ENCODE measurements around the gene SSB.
"Not testable (repeated sequence)": the region's sequence is repeated elsewhere in the genome, so short reads cannot be mapped to it uniquely, and the experiment has no call there.

The SSB gene

GRCh38 chr2:169790581-169790980, 8.1 kb upstream of the SSB start:
- Histone ChIP-seq H3K4me3 (ENCODE audit: low read length) (no peak overlapping the region), H3K27me3 (ENCODE audit: control insufficient read depth, insufficient read depth, low read length) (no peaks in the 10 kb centered on the region), H3K9me3 (replicated peaks; ENCODE audit: low read length) (no peaks in the 10 kb centered on the region), H3K36me3 (ENCODE audit: insufficient read depth, low read length) (no peaks in the 10 kb centered on the region), H3K4me1 (ENCODE audit: control insufficient read depth, insufficient read depth, low read length) (peaks cover 4% of the 10 kb centered on the region), H3K4me2 (ENCODE audit: low read length) (no peak overlapping the region), H3K9ac (ENCODE audit: low read depth, low read length) (no peak overlapping the region)

GRCh38 chr2:169795181-169795580, 3.5 kb upstream of the SSB start:
- H3K27me3 ChIP-seq (ENCODE audit: control insufficient read depth, insufficient read depth, low read length): no peaks in the 10 kb centered on the region
- no peak overlapping the region for H3K4me2 ChIP-seq (ENCODE audit: low read length)
- no peaks in the 10 kb centered on the region for H3K9me3 ChIP-seq (replicated peaks; ENCODE audit: low read length)
- H3K9ac ChIP-seq (ENCODE audit: low read depth, low read length): no peak overlapping the region
- no peaks in the 10 kb centered on the region for H3K36me3 ChIP-seq (ENCODE audit: insufficient read depth, low read length)
- H3K4me3 ChIP-seq (ENCODE audit: low read length): no peak overlapping the region
- peaks cover 3% of the 10 kb centered on the region for H3K4me1 ChIP-seq (ENCODE audit: control insufficient read depth, insufficient read depth, low read length)

DNA sequence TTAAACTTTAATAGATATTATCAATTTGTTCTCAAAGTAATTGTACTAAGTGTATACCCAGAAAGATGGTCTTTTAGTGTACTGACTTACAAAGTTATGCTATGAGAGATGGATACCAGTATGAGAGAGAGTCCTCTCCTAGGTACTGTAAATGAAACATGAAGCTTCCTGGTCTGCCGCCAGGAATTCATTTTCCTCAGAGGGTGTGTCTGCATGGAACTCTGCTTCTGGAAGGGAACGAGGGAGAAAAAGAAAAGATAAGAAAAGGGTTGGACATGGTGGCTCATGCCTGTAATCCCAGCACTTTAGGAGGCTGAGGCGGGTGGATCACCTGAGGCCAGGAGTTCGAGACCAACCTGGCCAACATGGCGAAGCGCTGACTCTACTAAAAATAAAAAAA, 2.2 kb upstream of the SSB start:
- Histone ChIP-seq H3K4me1 (ENCODE audit: control insufficient read depth, insufficient read depth, low read length) (peaks cover 3% of the 10 kb centered on the region), H3K4me2 (ENCODE audit: low read length) (no peak overlapping the region), H3K4me3 (ENCODE audit: low read length) (no peak overlapping the region), H3K9ac (ENCODE audit: low read depth, low read length) (no peak overlapping the region), H3K36me3 (ENCODE audit: insufficient read depth, low read length) (peaks cover 9% of the 10 kb centered on the region), H3K27me3 (ENCODE audit: control insufficient read depth, insufficient read depth, low read length) (no peaks in the 10 kb centered on the region), H3K9me3 (replicated peaks; ENCODE audit: low read length) (no peaks in the 10 kb centered on the region)

DNA sequence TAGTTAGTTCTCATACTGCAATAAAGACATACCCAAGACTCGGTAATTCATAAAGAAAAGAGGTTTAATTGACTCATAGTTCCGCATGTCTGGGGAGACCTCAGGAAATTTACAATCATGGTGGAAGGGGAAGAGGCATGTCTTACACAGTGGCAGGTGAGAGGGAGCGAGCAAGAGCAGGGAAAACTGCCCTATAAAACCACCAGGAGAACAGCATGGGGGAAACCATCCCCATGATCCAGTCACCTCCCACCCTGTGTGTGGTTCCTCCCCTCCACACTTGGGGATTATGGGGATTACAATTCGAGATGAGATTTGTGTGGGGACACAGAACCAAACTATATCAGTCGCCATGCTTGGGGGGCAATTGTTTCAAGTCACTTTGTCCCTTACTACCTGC, 1.1 kb upstream of the SSB start:
- Histone ChIP-seq H3K4me3 (ENCODE audit: low read length) (no peak overlapping the region), H3K9me3 (replicated peaks; ENCODE audit: low read length) (no peaks in the 10 kb centered on the region), H3K4me1 (ENCODE audit: control insufficient read depth, insufficient read depth, low read length) (peaks cover 11% of the 10 kb centered on the region), H3K9ac (ENCODE audit: low read depth, low read length) (no peak overlapping the region), H3K36me3 (ENCODE audit: insufficient read depth, low read length) (peaks cover 19% of the 10 kb centered on the region), H3K27me3 (ENCODE audit: control insufficient read depth, insufficient read depth, low read length) (no peaks in the 10 kb centered on the region), H3K4me2 (ENCODE audit: low read length) (no peak overlapping the region)

DNA sequence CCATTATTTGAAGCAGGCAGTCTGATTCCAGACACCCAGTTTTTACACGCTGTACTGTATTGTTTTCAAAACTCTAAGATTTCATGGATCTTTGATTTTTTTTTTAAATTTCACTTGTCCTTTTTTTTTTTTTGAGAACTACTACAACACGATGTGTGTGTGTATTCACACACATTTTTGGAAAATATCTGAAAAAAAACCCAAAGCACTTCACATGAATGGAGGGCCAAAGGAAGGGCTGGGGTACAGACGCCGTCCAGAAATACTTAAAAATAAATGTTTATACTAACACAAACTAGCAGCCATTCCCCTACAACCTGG, 314 bp upstream of the SSB start:
- Histone ChIP-seq H3K27me3 (ENCODE audit: control insufficient read depth, insufficient read depth, low read length) (no peaks in the 10 kb centered on the region), H3K4me1 (ENCODE audit: control insufficient read depth, insufficient read depth, low read length) (peaks cover 13% of the 10 kb centered on the region), H3K4me3 (ENCODE audit: low read length) (peak overlapping the region; percentile 94), H3K9me3 (replicated peaks; ENCODE audit: low read length) (no peaks in the 10 kb centered on the region), H3K9ac (ENCODE audit: low read depth, low read length) (peak overlapping the region; percentile 93), H3K36me3 (ENCODE audit: insufficient read depth, low read length) (peaks cover 24% of the 10 kb centered on the region), H3K4me2 (ENCODE audit: low read length) (peak overlapping the region; percentile 80)

DNA sequence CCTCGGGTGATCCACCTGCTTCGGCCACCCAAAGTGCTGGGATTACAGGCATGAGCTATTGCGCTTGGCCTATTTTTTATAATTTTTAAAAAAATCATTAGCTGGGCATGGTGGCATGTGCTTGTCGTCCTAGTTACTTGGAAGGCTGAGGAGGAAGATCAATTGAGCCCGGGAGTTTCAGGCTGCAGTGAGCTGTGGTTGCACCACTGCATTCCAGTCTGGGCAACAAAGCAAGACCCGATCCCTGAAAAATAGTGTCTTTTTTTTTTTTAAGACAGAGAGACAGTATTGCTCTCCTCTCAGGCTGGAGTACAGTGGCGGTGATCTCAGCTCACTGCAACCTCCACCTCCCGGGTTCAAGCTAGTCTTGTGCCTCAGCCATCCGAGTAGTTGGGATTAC, 4.8 kb downstream of the SSB start:
- Histone ChIP-seq H3K36me3 (ENCODE audit: insufficient read depth, low read length) (peaks cover 62% of the 10 kb centered on the region), H3K27me3 (ENCODE audit: control insufficient read depth, insufficient read depth, low read length) (no peaks in the 10 kb centered on the region), H3K4me3 (ENCODE audit: low read length) (no peak overlapping the region), H3K9me3 (replicated peaks; ENCODE audit: low read length) (no peaks in the 10 kb centered on the region), H3K9ac (ENCODE audit: low read depth, low read length) (no peak overlapping the region), H3K4me1 (ENCODE audit: control insufficient read depth, insufficient read depth, low read length) (peaks cover 40% of the 10 kb centered on the region), H3K4me2 (ENCODE audit: low read length) (peak overlapping the region; percentile 23)

- Histone ChIP-seq H3K4me3 (ENCODE audit: low read length) (no peak overlapping the region), H3K36me3 (ENCODE audit: insufficient read depth, low read length) (peaks cover 76% of the 10 kb centered on the region)
These were observed 7.9 kb downstream of the SSB start for GRCh38 chr2:169806586-169806985.

GRCh38 chr2:169808221-169808620, 9.6 kb downstream of the SSB start:
- Histone ChIP-seq H3K4me1 (ENCODE audit: control insufficient read depth, insufficient read depth, low read length) (peaks cover 45% of the 10 kb centered on the region), H3K27me3 (ENCODE audit: control insufficient read depth, insufficient read depth, low read length) (no peaks in the 10 kb centered on the region), H3K4me2 (ENCODE audit: low read length) (peak overlapping the region; percentile 63), H3K9ac (ENCODE audit: low read depth, low read length) (peak overlapping the region; percentile 71), H3K4me3 (ENCODE audit: low read length) (no peak overlapping the region), H3K36me3 (ENCODE audit: insufficient read depth, low read length) (peaks cover 74% of the 10 kb centered on the region), H3K9me3 (replicated peaks; ENCODE audit: low read length) (no peaks in the 10 kb centered on the region)

More at GRCh38 chr2:169806586-169806985, 7.9 kb downstream of the SSB start:
- Histone ChIP-seq H3K4me2 (ENCODE audit: low read length) (no peak overlapping the region), H3K9me3 (replicated peaks; ENCODE audit: low read length) (no peaks in the 10 kb centered on the region), H3K9ac (ENCODE audit: low read depth, low read length) (peak overlapping the region; percentile 40), H3K27me3 (ENCODE audit: control insufficient read depth, insufficient read depth, low read length) (no peaks in the 10 kb centered on the region), H3K4me1 (ENCODE audit: control insufficient read depth, insufficient read depth, low read length) (peaks cover 54% of the 10 kb centered on the region)

- Histone ChIP-seq H3K27me3 (ENCODE audit: control insufficient read depth, insufficient read depth, low read length) (no peaks in the 10 kb centered on the region), H3K4me2 (ENCODE audit: low read length) (peak overlapping the region; percentile 43), H3K9me3 (replicated peaks; ENCODE audit: low read length) (no peaks in the 10 kb centered on the region), H3K4me1 (ENCODE audit: control insufficient read depth, insufficient read depth, low read length) (peaks cover 48% of the 10 kb centered on the region), H3K36me3 (ENCODE audit: insufficient read depth, low read length) (peaks cover 38% of the 10 kb centered on the region), H3K4me3 (ENCODE audit: low read length) (no peak overlapping the region), H3K9ac (ENCODE audit: low read depth, low read length) (no peak overlapping the region)
These were observed 17.2 kb downstream of the SSB start for GRCh38 chr2:169815849-169816248.

DNA sequence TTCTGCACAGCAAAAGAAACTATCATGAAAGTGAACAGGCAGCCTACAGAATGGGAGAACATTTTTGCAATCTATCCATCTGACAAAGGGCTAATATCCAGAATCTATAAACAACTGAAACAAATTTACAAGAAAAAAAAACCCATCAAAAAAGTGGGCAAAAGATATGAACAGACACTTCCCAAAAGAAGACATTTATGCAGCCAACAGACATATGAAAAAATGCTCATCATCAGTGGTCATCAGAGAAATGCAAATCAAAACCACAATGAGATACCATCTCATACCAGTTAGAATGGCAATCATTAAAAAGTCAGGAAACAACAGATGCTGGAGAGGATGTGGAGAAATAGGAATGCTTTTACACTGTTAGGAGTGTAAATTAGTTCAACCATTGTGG, 18.3 kb downstream of the SSB start:
- H3K36me3 ChIP-seq (ENCODE audit: insufficient read depth, low read length): peaks cover 28% of the 10 kb centered on the region

GRCh38 chr2:169817369-169817768, 18.7 kb downstream of the SSB start:
- H3K27me3 ChIP-seq (ENCODE audit: control insufficient read depth, insufficient read depth, low read length); H3K4me2 ChIP-seq (ENCODE audit: low read length); H3K9ac ChIP-seq (ENCODE audit: low read depth, low read length); H3K4me3 ChIP-seq (ENCODE audit: low read length); H3K9me3 ChIP-seq (replicated peaks; ENCODE audit: low read length): not testable (repeated sequence)
- peaks cover 24% of the 10 kb centered on the region for H3K36me3 ChIP-seq (ENCODE audit: insufficient read depth, low read length)
- H3K4me1 ChIP-seq (ENCODE audit: control insufficient read depth, insufficient read depth, low read length): peaks cover 58% of the 10 kb centered on the region

More for the DNA sequence above, 18.3 kb downstream of the SSB start:
- H3K4me3 ChIP-seq (ENCODE audit: low read length); H3K4me2 ChIP-seq (ENCODE audit: low read length); H3K27me3 ChIP-seq (ENCODE audit: control insufficient read depth, insufficient read depth, low read length); H3K9me3 ChIP-seq (replicated peaks; ENCODE audit: low read length); H3K9ac ChIP-seq (ENCODE audit: low read depth, low read length): not testable (repeated sequence)
- H3K4me1 ChIP-seq (ENCODE audit: control insufficient read depth, insufficient read depth, low read length): peaks cover 54% of the 10 kb centered on the region

- Histone ChIP-seq H3K36me3 (ENCODE audit: insufficient read depth, low read length) (peaks cover 18% of the 10 kb centered on the region), H3K9me3 (replicated peaks; ENCODE audit: low read length) (no peaks in the 10 kb centered on the region), H3K4me3 (ENCODE audit: low read length) (no peak overlapping the region), H3K4me1 (ENCODE audit: control insufficient read depth, insufficient read depth, low read length) (peaks cover 67% of the 10 kb centered on the region), H3K27me3 (ENCODE audit: control insufficient read depth, insufficient read depth, low read length) (no peaks in the 10 kb centered on the region), H3K4me2 (ENCODE audit: low read length) (no peak overlapping the region), H3K9ac (ENCODE audit: low read depth, low read length) (peak overlapping the region; percentile 54)
These were observed 19.6 kb downstream of the SSB start for GRCh38 chr2:169818241-169818640.

Data from skeletal muscle satellite cell (primary cell).